Tibial nerve (tissue), 4 donors: ENCODE results near the gene IL1RAPL2.

Experiments
- CTCF ChIP-seq, 5 experiments: fragments of 200-600 bp in 3 of 5; fragments of 450-650 bp in 2 of 5; sonication (generic) in 3 of 5; IDR thresholded peaks; one replicate each; pipeline ENCODE4 v1.5.1; 2016 to 2019; ENCODE audit warnings: antibody characterized with exemption in 5 of 5, mild to moderate bottlenecking in 3 of 5, moderate library complexity in 2 of 5
- EP300 ChIP-seq, 2 donors: sonication (generic); formaldehyde crosslinking; IDR thresholded peaks; one replicate each; pipeline ENCODE4 v1.6.1; 2017; ENCODE audit warnings: antibody characterized with exemption in 2 of 2, mild to moderate bottlenecking in 1 of 2

GRCh38 chrX:105051364-105051763, 485.4 kb downstream of the IL1RAPL2 start:
- TF ChIP-seq CTCF (IDR thresholded peaks at IDR 0.05) (no peak), EP300 (IDR thresholded peaks at IDR 0.05) (no peak)
